ENCODE data around the gene MACROD1.

MACROD1 gene

DNA sequence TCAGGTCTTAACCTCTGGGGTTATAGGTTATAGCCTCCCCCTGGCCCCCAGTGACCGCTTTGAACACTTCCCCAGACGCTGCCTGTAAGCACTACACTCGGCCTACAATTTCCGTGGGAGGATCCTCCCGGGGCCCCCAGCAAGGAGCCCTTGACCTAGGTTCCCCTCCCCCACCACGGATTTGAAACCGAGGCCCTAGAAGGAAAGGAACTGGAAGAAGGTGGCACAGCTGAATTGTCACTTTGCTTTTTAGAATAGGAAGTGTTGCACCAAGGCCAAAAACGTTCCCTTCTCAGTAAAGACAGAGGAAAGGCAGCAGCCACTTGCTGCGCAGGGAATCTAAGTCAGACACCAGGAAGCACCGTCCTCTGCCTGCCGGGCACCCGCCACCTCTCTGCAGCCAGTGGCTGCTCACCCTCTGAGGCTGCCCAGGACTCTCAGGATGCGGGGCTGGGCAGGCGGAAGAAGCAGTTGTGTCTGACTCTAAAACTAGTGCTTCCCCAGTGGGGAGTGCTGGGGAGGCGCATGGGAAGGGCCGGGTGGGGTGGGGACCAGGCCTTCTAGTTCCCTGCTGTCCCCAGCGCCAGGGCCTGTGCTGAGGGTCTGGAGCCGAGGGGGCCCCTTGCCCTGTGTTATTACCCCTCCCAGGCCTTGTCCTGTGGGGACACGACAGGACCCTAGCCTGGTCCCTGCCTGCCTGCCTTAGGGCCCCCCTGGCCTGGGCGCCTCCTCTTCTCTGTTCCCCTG, 138.1 kb downstream of the MACROD1 start:
- no peak for DNase-seq

DNA sequence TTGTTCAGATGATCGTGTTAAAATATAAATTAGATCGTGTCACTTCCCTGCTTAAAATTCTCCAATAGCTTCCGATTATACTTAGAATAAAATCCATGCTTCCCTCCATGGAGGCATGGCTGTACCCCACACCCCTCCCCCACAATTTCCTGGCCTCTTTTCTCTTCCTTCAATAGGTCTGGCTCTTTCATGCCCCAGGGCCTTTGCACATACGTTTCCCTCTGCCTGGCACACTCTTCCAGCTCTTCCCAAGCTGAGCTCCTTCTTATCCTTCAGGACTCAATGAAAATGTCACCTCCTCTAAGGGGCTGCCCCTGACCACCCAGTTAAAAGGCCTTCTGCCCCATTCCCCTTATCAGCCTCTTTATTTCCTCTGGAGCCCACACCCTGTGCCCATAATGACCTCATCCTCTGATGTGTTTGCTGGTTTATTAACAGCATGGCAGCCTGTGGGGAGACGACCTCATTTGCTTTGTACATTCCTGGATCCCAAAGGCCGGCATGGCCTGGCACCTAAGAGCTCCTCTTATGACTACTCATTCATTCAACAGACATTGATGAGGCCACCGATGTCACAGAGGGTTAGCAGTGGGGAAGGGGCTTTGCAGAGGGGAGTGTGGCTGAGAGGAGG, 139.2 kb downstream of the MACROD1 start:
- no peak for DNase-seq

DNA sequence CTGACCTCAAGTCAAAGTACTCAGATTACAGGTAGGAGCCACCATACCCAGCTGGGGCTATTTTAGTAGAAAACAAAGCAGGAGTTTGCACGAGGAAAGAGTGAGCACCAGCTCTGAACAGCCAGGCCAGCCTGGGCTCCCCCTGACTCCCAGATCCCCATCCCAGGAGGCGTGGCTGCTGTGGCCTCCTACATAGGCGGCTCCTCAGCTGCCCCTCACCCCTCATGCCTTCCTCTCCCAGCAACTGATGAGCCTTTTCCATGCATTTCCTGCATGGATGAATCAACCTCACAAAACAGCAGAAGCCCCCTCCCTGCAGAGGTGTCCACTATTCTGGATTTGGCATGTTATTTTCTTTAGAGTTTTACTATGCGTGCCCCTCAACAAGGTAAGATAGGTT, 140.7 kb downstream of the MACROD1 start:
- no peak for DNase-seq

DNA sequence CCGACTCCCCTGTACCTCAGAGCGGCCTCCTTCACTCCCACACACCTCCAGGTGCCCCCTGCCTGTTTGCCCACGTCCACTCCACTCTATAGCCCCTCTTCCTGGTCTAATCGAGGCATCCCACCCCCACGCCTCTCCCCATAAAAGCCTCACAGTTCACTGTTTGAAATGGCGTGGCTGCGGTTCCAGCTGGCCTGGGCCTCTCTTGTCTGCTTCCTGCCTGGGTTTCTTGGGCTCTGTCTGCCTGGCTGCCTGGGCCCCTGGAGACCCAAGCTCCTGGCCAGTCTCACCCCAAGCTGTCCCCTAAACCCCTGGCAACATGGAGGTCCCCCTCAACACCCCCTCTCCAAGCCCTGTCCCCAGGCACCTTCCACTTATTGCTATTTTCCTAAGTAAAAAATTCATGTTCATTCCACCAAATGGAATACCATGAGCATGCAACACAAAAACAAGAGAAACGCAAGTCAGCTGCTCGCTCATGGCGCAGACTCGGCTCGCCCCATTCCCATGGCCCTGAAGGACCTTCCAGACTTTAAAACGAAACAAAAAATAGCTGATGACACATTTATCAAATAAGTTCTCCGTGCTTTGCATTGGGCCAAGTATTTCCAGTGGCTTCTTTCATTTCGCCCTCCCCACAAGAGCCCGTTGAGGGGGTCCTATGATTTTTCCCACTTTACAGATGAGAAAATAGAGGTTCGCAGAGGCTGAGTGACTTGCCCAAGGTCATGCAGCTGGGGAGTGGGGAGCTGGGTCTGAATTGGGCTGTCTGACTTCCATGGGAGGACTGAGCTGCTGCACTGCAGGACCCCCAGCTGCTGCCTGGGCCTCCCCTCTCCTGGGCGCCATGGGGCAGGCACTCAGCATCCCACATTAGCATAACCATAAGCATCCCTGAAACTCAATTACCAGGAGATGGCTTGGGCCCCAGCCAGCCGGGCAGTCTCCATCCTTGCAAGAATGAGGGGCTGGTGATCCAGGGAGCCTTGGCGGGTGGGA, 141.9 kb downstream of the MACROD1 start:
- DNase-seq = no peak

DNA sequence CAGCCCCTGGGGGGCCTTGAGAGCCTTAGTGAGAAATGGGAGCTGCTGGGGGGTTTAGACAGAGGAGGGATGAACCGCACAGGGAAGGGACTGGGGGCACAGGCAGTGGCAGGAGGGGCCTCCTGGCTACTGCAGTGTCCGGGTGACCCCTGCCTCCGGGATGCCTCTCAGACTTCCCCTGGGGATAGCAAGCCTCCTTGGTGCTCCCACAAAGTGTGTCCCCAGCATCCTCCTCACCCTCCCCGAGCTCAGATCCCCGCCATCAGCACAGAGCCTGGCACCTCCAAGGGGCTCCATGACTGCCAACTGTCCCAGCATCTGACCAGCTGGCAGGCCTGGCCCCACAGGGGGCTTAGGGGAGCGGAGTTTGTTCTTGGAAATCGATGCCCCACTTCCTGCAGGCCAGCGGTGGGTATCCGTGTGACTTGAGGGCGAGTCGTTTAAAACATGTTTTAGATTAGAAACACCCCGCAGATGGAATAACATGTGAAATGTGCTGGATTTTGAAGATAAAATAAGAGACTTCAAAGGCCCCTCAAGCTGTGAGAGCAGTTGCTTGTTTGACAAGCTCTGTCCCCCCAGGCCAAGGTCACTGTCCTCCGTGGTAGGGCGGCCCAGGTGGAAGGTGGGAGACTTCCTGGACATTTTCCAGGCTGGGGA, 143.7 kb downstream of the MACROD1 start:
- DNase-seq = no peak

DNA sequence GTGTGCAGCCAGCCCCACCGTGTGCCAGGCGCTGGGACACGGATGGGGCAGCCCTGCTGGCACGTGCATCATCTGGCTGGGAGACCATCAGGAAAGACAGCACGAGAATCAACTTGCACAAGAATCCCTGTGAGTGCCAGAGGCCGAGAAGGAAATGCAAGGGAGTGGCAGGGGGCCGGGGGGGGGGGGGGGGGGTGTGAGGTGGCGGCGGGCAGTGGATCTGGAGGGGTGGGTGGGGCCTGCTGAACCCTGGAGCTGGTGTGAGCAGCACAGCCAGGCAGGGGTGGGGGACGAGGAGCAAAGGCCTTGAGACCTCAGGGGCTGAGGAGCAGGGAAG, 144.2 kb downstream of the MACROD1 start:
- DNase-seq = peak; percentile 68

DNA sequence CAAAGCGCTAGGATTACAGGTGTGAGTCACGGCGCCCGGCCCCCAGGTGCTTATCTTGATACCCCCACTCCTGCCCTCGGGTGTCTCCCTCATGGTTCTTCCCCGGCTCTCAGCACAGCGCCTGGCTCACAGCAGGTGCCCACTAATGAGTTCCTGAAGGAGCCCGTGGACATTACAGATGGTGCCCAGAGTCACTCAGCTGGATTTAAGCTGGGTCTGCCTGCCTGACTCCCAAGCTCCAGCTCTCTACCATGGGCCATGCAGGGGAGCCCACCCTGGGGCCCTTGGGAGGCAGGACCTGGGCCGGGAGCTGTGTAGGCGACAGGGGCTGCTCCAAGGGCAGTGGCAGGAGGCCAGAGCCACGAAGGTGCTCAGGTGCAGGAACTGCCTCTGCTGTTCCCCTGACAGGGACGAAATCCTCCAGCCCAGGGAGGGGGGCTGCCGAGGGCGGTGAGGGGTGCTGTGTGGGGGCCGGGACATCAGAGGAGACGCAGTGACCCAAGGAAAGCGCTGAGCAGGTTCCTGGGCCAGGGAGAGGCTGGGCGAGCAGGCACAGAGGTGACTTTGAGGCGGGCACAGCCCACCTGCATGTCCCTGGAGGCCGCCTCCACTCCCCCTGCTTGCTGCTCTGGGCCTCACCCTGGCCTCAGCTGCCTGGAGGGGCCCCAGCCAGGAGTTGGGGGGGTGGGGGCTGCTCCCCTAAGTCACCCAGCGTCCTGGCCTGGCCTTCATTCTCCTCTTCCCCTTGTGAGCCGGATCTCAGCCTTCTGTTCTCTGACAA, 144.7 kb downstream of the MACROD1 start:
- DNase-seq = no peak

DNA sequence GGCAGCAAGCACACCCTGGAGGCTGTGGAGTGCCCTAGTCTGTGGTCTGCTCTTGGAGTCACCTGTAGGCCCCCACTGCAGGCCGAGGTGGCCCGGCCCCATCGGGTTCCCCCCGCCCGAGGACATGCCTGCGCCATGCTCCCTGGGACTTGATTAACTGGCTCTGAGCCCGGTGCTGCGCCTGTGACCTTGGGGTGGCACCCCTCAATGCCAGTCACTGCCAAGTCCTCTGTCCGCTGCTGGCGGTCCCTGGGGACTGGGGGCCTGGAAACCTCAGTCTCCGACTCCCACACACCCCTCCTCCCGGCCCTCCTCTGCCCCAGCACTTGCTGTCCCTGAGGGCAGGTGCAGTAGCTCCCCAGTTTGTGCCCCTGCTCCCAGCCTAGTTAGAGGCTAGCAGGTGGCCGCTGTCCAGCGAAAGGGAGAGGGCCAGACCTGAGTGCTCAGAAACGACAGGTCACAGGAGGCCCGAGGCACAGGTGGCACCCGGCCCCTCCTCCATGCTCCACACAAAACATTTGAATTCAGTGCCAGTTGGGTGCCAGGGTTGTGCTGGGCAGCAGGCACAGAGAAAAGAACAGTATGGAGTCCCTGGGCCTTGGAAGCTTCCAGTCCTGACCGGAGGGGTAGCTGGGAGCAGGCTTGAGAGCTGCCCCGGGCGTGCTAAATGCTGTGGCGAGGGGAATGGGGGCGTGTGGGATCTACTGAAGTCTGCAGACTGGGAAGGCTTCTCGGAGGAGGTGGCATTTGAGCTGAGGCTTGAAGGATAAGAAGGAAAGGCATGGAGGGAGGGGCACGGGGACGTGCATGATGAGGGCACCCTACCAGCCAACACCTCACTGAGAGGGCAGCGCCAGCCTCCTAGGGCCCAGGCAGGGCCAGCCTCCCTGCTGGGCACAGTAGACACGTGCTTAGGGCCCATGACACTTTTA, 146.5 kb downstream of the MACROD1 start:
- no peak for DNase-seq

DNA sequence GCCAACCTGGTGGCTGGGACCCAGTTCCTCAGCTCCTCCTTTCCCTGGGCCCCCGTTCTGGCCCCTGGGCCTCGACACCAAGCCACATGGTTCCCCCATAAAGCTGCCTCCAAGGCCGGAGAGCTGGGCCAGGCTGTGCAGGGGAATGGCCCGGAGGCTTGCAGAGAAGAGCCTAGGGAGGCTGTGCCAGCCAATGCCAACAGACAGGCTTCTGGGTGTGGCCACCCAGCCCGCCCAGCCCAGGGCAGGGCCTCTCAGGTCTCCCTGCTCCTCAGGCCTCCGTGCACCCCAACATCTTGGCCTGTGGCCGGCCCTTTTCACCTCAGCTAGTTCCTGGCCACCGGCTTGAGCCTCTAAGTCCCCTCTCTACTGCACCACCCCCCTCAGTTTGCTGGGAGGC, 147.6 kb downstream of the MACROD1 start:
- no peak for DNase-seq

DNA sequence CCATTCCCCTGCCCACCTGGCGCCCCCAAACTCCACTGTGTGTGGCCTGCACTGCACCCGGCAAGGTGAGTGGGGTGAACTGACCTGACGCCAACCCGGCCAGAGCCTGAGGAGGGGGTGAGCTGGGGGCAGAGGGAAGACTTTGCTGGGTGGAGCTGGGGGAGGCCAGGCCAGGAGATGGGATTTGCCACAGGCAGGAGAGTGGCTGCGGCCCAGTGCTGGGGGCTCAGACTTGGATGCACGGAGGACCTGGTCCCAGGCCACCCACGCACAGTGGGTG, 148.0 kb downstream of the MACROD1 start:
- no peak for DNase-seq

DNA sequence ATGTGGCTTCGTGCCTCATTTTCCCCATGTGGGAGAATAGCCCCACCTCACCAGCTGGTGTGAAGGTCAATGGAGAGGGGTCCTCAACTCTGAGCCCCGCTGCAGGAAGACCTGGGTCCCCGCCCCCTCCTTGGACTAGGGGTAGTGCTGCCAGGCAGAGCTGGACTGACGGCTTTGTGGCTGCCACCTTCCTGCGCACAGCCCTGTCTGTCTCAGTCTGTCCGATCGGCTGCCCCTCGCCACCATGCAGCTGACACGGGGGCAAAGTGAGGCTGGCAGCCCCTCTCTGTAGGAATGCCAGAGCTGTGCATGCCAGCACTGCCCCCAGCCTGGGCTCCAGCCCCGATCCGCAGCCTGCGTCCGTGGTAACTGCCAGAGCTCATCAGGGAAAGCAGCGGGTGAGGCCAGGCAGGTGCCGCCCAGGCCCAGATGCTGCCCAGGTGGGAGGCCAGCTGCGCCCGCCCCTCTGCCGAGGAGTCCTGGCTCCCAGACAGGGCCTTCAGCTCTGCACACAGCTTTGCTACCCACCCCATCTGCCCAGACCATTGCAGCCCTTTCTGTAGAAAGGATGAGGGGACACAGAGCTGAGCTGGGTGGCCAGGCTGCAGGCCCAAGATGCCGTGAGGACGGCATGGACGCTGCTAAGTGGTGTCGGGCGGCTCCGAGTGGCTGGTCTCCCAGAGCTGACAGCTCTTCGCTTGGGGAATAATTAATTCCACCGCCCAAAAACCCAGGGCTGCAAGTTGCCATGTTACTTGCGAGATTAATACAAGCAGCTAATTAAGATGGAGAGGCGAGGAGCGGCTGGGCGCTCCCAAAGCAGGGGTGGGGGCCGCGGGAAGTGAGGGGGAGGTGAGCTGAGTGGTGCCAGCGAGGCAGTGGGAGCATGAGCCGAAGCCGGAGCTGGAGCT, 149.7 kb downstream of the MACROD1 start:
- DNase-seq = no peak

DNA sequence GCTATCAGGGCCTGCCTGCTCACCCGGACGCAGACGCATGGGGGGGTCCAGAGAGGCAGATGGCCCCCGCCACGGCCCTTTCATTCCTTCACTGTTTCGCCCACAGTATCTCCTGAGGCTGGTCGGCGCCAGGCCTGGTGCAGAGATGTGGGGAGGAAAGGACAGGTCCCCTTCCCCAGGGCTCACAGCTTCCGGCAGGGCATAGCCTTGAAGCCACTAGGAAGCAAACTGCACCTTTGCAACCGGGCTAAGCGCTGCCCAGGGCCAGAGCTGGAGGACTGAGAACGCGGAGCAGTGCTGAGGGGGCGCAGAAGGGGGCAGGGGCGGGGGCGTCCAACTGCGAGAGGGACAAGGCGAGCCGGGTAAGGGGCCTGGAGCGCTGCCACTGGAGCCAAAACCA, 150.4 kb downstream of the MACROD1 start:
- DNase-seq = no peak

DNA sequence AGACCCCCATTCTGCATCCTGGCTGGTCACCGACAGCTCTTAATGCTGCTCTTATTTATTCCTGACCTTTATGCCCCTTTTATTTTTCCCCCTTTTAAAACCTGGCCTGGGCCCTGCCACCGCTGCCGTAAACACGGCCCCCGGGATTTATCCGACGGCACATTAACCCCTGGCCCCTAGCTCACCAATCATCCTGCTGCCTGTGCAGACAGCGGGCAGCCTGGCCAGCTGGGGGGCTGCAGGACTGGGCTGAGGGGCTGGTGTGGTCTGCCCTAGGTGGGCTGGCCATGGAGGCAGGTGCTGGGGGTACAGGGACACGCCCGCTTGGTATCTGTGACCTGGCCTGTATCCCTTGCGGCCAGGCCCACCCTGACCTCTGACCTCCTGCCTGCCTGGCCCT, 151.6 kb downstream of the MACROD1 start:
- no peak for DNase-seq

DNA sequence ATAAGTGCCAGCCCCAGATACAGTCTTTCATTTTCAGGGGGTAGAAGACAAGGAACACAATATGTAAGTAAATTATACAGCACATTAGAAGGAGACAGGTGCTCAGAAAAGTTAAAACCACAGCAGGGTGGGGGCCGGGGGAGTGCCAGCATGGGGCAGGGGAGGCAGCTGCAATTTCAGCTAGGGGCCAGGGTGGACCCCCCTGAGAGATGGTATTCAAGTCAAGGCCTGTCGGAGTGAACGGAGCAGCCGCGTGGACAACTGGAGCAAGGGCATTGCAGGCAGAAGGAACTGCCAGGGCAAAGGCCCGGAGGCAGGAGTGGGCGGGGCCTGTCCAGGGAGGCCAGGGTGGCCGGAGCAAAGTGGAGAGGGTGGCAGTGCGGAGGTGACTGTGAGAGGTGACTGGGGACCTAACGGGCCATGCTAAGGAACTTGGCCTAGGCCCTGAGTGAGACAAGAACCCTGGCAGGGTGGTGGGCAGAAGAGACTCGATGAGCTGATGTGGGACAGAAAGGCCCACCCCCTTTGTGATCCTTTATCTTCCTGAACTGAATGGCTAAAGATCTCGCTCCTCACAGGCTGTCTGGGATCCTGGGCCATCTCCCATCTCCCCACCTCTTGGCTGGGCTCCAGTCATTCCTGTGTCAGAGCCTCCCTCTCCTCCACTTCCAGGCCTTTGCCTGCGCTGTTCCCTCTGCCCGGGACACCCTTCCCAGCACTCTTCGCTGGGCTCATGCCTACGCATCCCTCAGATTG, 152.6 kb downstream of the MACROD1 start:
- DNase-seq = no peak

DNA sequence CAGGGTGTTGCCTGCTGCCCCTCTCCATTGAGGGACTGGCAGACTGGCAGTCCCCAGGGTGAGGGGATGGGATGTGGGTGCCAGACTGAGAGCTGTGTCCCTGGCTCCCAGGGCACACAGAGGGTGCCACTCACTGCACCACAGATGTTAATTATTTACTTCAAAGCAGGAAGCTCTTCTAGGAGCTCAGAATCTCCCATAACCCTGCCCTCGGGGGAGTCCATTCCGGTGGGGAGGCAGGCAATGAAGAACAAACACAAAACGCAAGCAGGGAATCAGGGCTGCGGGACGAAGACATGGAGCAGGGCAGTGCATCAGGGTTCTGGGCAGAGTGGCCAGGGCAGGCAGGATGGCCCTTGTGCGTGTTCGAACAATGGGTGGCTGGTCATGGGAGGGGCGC, 154.5 kb downstream of the MACROD1 start:
- no peak for DNase-seq

DNA sequence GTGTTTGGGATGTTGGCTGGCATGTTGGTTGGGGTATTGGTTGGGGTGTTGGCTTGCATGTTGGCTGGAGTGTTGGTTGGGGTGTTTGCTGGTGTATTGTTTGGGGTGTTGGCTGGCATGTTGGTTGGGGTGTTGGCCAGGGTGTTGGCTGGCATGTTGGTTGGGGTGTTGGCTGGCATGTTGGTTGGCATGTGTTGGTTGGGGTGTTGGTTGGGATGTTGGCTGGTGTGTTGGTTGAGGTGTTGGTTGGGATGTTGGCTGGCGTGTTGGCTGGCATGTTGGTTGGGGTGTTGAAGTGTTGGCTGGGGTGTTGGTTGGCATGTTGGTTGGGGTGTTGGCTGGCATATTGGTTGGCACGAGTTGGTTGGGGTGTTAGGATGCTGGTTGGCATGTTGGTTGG, 155.1 kb downstream of the MACROD1 start:
- no peak for DNase-seq

DNA sequence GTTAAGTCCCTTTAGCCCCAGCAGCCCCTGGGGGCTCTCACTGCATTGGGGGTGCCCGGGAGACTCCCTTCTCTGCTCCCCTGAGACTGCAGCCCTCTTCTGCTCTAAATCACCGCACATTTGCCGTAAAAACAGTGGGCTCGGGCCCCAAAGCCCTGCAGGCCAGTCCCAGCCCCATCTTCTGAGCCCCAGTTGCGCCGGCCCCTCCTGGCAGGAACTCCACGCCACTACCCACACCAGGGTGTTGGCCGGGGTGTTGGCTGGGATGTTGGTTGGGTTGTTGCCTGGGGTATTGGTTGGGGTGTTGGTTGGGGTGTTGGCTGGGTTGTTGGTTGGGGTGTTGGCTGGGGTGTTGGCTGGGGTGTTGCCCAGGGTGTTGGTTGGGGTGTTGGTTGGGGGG, 156.2 kb downstream of the MACROD1 start:
- DNase-seq = no peak

DNA sequence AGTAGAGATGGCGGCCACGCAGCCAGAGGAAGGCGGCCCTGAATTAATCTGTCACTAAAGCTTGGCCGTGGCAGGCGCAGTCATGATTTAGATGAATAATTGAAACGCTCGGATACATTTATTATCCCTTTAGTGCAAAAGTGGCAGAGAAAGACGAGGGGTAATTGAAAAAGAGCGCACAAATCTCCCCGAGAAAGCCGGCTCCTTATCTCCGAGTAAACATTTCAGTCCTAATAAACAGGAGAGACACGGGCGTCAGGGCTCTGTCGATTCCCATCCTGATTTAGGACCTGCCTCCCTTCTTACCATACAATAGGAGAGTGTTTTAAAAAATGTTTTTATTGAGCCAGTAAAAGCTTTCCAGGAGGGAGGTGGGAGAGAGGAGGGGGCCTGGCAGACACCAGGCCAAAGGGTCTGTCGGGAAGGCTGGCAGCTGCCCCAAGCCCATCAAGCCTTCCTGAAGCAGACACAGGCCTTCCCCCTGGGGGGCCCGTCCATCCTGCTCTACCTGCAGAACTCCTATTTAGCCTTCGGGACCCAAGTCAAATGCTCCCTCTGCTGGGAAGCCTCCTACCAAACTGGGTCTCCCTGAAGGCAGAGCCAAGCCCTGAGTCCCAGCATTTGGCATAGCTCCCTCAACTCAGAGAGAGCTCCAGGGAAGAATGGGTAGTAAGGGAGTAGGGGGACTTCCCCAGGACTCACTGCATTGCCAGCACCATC, 156.8 kb downstream of the MACROD1 start:
- DNase-seq = no peak

Measured in NCI-H446 treated with DMSO at 0.1 percent for 48 hours (cell line).